HG03521 (cell line): Measurements from ENCODE around the gene RIC8B.
A peak's percentile ranks its signal among the peaks of the same experiment; 100 is the strongest.

Source experiments
- ATAC-seq: cut with Tn5 transposase; IDR thresholded peaks from one replicate; pipeline ENCODE4 v1.9.1; 2021; ENCODE audit warnings: mild to moderate bottlenecking, moderate library complexity; ENCODE audit not compliant: unreplicated experiment

RIC8B gene

DNA sequence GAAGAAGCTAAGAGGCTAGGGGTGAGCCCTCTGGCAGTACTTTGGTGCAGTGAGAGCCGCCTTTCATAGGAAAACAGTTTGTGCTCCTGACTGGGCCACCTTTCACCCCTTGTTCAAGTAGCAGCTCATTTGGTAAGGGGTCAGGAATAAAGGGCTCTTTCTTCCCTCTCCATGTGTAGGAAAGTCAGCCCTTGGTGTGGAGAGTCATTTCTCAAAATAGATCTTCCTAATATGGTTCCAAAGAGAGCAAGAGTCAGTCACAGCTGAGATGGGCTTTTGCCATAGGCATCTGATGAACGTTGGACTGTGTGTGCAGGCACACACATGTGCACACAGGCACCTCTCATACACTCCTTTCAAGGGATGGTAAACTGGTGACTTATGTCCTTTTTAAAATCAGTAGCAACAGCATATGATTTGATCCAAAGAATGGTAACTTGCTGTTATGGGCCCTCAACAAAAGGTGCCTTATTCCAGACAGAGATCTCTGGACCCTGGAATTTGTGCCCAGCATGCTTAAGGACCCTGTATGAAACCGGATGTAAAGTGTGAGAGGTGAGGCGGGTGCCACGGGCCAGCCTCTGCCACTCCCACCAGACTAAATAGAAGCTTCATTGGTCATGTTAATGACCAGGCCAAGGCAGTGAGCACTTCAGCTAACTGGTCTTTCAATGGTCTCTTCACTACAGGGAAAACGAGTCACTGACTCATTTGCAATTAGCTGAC is 16.7 kb upstream of the RIC8B start:
- ATAC-seq: no peak

DNA sequence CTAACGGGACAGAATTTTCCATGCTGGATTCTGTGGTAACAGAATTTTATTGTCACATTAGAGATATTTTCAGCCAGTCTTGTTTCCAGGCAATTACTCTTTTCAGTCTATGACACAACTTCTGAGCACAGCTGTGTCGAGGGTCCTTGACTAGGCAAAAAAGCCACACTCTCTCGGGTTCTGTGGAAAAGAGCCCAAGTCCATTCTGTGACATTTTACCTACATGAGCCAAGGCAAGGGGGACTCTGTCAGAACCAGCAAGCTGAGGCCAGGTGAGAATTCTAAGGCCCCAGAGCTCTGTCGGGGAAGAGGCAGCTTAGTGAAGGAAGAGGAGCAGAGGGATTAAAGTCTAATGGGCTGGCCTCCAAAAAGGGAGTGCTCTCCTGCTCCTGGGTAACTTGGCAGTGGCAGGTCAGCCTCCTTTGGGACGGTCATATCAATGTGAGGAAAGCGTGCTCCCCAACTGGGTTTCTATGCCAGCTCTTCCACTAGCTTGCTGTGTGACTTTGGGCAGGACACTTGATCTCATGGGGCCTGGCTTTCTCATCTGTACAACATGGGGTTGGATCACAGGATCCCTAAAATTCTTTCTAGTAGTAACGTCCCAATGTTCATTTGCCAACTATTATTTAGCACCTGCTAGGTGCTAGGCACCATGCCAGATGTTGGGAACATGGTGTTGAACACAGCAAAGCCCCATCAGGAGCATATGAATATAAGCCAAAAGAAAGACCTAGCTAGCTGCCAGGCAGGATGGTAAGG is 16.0 kb upstream of the RIC8B start:
- ATAC-seq: no peak

DNA sequence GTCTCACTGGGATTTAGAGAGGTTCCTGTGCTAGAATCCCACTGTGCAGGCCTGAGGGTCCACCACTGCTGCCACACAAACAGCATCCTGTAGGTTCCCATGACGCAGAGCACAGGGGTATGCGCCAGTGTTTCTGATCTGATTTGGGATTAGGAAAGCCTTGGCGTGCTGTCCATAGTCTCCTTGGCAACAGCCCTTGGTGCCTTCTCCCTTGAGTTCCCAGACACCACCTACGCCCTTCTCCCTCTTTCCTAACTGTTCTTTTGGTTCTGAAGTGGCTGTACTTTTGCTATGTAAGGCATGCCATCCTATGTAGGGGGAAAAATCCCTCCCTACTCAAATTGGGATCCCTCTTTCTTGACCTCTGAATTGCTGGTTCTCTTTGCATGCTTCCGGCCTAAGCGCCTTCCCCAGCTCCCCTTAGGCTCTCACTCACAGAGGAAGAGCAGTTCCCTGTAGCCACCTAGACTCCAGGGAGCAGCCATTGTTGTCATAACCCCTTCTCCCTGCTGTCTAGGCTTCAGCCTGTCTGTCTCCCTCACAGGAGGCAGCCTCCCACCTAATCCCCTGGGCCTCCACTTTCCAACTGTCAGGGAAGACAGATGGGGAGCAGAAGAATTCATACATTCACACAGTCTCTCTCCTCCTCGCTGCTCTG is 14.8 kb upstream of the RIC8B start:
- ATAC-seq: no peak

DNA sequence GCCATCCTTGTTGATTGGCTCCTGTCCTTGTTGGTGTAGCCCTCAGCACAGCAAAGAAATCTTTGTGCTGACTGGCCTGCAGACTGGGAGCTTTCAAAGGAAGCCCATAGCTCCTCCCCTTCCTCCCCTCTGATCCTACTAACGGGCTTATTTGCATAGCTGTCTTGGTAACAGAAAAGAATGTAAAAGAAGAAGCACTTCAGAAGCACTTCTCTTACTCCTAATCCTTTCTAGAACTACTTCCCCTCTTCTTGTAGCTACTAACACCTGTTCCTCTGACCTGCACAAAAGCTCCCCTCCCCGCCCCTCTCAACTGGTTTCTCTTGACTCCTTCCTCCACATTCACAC is 14.3 kb upstream of the RIC8B start:
- peak; percentile 99 for ATAC-seq

DNA sequence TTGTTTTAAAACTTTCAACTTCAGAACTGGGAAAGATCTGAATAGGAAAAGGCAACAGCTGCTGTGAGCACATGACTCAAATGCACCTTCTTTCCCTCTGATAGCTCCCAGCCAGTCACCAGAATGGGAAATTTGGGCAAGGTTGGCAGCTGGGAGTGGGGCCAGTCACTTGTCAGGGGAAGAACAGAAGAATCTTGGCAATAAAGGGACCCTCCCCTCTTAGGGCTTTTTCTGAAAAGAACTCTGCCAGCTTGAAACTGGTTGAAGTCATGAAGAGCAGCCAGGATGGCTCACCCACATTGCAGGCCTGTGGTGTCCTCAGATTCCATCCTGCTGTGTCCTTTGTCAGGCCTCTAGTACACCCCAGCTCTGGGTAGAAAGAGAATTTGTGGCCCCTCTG is 10.3 kb upstream of the RIC8B start:
- no peak for ATAC-seq

DNA sequence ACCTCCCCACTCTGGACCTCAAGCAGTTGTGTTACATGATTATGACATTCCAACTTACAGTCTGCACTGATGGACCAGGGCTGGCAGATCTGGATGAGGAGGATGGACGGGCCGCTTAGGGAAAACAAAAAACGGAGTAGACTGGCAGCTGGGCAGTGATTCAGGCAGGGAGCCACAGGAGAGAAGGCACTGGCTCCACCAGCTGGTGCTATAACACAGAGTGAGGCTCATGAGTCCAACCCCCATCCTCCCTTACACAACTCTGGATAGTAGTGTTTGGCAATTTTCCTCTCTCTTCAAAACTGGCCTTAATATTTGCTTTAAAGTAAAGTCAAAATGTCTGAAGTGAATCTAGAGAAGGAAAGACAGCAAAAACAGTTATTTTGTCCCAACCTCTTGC is 9.7 kb upstream of the RIC8B start:
- no peak for ATAC-seq

DNA sequence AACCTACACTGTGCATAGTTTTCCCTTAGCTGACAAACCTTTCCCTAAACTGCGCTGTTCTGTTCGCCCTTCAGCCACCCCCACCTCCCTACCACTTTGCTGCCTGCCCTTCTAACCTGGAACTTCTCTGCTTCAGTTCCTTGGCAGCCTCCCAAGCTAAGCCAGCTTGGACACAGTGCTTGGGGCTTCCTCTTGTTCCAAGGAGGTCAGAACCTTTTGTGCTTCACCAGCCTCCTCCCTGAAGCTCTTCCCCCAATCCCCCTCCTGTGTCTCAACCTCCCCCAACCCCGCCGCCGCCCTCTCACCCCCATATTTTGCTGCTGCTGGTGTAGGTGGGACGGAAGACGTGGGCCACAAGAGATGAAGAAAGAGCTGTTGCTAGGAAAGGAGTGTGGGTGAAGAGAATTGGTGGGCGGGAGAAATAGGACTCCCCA is 8.1 kb upstream of the RIC8B start:
- ATAC-seq: no peak

DNA sequence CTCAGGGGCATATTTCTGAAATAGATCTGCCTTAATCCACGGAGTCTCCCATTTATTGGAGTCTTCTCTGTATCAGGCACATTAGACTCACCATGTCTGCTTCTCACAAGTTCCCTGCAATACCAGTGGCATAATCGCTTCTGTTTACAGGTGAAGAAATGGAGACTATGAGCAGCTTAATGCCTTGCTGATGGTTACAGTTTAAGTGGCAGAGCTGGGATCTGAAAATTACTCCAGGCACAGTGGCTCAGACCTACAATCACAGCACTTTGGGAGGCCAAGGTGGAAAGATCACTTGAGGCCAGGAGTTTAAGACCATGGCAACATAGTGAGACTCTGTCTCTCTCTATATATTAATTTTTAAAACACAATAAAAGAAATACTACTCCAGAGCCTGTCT is 7.3 kb upstream of the RIC8B start:
- ATAC-seq: no peak

DNA sequence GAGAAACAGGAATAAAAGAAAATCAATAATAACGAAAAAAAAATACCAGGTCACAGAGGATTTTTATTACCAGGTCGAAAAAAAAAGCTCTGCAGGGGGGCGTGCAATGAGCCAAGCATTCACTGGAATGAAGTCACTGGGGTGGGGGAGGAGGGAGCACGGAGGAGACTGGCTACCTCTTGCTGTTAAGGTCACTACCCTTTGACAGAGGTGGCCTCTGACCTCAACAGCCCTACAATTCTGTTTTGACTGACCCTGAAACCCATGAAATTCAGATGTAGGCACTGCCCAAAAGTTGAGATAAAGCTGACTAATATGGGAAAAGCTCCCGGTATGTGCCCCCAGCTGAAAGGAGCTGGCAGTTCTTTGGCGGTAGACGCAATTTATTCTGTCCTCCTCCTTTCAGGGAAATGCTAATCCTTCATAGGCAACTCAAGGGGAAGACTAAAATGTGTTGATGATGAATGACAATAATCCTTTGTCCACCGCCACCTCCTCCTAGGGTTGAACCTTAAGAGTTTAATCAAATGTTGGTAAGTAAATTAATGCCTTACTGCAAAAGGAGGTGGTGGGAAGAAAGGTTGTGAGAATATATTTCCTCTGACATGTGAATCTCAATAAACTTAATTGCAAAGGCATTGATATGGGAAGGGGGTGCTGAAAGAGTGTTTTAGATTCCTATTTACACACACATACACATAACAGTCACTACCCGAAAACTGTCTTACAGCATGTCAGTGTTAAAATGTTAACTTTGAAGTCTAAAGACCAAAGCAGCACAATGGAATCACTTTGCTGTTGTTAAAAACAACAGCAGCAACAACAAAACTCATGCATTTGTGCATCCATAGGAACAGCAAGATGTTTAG is 6.3 kb upstream of the RIC8B start:
- no peak for ATAC-seq

DNA sequence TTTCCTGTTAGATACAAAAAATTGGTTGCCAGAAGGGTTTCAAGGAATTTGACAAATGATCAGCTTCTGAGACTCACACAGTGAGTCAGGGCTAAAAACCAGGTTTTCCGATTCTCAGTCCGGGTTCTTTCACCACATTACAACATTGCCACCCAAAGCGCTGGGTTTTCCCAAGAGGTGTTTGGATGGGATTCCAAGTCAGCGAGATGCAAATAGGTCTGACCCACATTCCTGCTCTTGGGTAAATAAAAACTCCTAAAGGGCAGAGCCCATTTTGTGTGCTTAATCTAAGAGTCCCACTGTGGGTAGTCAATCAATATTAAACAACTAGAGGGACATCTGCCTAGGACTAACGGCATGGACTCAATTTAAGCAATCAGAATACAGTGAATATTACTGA is 5.4 kb upstream of the RIC8B start:
- no peak for ATAC-seq

DNA sequence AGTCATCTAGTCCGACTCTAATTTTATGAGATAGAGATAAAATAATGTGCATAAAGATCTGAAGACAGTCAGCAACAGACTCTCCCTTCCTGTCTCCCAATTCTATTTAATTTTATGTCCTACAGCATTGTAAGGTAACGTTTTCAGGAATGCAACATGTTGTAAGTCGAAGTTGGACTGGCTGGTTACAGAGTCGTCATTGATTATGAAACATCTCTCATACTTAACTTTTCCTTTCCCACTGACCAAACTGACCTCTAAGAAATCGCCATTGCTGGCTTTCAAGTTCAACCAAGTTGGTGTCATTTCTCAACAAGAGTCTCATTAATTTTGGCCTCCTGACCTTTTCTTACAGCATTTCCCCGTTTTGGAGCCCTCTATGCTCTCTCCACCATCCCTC is 4.9 kb upstream of the RIC8B start:
- ATAC-seq: no peak

DNA sequence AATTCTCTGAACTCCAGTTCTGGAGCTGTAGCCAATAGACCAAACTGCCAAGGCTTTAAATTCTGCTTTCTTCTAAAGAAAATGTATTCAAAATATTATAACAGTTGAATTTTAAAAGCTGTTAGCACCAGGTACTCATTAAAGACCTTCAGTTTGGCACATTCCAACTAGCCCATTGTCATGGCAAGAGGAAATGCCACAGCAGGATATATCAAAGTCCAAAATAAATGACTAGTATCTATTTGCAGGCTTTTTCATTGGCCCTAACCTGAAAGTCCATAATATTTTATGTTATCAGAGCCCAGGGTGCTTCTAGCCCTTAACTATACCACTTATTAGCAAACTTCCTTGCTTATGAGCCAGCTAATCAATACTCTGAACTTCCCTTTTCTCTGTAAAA is 3.1 kb upstream of the RIC8B start:
- no peak for ATAC-seq

DNA sequence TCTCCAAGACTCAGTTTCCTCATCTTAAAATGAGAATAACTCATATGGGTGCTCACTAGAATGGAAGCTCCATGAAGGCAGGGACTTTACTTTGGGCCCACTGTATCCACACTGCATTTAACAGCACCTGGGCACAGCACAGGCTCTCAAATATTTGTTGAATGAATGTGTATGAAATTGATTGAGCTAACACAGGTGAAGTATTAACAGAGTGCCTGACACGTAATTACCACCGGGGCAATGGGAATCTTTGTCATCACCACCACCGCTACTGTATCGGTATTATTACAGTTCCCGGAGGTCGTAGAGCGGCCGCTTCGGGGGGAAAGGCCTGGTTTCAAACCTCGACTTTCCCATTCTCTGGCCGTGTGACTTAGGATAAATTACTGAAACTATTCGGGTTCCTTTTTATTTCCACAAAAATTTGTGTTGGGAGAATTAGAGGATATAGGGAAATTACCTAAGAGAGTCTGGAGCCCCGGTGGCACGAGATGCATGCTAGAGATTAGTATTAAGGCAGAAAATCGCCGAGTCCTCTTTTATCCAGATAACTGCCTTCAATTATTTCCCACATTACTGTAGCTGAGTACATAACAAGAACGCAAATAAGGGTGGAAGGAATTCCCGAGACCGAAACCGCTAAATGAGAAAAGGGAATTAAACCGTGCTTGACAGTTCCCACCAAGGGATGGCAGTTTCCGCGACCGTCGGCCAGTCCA is 1.0 kb upstream of the RIC8B start:
- no peak for ATAC-seq

DNA sequence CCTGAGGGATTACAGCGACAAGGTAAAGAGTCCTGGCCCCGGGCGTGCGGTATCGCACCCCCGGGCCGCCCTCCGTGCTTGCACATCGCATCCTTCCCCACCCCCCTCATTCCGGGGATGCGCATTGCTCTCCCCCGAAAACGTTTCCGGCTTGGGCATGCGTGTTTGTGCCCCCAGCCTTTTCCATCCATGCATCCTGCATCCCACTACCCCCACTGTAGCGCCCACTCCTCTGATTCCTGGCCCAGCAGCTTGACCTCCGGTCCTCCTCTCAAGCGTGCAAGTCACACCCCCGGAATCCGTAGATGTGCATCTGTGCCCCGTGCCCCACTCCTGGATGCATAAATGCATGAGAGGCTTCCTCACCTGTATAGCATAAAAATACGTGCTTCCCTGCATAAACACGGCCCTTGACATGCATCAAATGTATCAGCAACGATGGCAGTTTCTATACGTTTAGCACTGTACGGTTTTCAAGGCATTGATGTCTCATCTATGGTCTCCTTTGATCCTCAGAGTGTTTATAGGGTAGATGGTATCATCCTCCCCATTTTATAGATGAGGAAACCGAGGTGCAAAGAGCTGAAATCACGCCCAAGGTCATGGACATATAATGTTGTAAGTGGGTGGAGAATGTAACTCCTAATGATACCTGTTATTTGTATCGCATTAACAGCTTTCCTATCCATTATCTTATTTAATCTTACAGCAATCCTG is 484 bp downstream of the RIC8B start:
- ATAC-seq: peak; percentile 1

DNA sequence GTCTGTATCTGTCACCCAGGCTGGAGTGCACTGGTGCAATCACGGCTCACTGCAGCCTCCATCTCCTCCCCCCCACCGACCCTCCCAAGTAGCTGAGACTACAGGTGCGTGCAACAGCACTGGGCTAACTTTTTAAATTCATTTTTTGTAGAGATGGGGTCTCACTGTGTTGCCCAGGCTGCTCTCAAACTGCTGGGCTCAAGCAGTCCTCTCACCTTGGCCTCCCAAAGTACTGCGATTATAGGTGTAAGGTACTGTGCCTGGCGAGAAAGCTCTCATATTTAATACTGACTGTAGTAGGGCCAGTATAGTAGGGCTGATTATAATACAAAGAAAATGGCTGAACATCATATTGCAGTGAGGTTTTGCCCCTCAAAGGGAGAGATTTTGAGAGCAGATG is 2.4 kb downstream of the RIC8B start:
- no peak for ATAC-seq

DNA sequence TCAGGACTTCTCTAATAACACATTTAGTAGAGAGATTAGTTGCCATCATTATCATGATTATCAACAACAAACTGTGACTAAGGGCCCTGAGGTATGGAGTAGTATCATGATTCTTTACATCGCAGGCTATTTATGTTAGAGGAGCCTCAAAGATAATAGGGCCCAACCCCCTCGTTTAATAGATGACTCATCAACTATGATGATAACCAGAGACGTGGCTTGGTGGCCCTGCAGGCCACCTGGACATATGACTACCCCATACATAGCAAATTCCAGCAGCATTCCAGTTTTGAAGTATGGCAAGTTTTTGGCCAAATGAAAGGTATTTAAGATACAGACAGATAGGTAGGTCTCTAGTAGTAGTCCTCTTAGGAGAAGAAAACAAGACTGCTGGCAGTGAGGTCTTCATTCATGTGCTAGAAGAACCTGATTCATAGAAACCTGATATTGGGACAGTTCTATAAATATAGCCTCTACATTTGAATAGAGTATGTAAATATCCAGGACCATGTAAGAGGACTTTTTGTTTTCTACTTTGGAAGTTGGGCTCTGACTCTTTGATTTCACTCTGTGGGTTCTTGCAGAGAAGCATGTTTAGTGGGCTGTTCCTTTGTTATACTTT is 5.6 kb downstream of the RIC8B start:
- no peak for ATAC-seq

DNA sequence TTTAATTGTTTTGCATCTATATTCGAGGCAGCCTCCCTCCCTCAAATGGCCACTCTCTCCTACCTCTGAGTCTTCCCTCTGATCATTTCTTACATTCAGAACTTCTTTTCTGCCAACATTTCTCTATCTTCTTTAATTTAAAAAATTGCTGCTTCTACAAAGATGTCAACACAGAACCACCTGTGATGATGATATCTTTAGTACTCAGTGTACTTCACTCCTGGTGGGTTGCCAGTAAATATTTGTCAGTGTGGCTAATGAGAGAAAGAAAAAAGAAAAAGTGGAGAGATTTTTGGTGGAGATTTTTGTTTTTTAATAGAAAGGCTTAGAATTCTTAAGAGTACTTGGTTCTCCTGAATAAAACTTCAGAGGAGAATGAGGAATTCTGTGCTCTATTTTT is 8.1 kb downstream of the RIC8B start:
- no peak for ATAC-seq

DNA sequence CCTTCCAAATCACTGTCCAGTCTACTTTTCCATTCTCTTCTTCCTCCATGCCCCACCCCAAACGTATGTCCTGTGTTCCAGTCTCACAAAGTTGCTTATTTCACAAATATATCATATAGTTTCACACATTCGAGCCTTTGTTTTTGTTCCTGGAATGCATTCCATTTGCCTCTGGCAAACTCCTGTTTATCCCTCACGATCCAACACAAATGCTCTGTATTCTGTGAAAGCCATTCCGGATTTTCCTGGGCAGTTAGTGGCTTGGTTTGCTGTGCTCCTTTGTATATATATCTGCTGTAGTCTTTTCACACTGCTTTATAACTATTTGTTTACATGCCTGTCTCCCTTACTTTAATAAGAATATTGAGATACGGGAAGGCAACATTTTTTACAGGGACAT is 9.0 kb downstream of the RIC8B start:
- ATAC-seq: no peak

DNA sequence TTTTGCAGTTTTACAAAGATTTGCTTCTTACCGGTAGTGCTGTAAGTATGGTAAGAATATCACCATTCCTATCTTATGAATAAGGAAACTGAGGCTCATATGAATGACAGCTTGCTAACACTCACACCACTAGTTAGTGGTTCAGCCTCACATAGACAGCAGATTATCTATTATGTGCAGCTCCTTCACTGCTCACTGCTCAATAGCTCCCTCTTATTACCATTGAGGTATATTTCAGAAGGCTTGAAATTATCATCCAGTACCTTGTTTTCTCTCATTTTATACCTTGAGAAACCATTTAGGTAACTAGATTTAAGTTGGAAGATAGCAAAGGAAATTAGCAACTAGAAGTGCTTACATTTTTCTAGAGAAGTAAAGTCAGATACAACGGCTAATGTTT is 15.5 kb downstream of the RIC8B start:
- ATAC-seq: no peak

DNA sequence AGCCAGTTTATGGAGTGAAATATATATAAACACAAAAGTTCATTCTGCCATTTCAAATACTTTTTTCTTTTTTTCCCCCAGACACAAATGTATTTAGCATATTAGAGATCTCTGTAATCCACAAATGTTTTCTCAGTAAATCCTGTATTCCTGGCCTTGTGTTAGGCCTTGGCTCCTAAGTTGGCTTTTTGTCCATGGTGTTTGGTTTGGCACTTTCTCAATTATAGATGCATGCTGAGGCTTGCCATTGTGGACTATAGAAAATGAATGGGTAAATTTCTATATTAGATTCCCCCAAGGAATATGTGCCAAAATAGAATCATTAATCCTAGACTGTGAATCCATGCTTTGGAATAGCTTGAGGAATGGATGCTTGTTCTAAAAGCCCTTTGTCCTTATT is 17.0 kb downstream of the RIC8B start:
- no peak for ATAC-seq
